Kidney epithelial cell (primary cell): ENCODE results near the gene PLD3. TPM values are rescaled to one million over a fixed set of nuclear protein-coding genes. Genes with fewer than 3 reads are reported as not detected.

Source experiments
- DNase-seq: peaks from one replicate; pipeline ENCODE4 v3.0.0-alpha.2; 2010; ENCODE audit warnings: low read depth
- H3K27me3 ChIP-seq: 2 replicates; pipeline ENCODE4 v1.6.0; 2011; ENCODE audit warnings: low read length; ENCODE audit not compliant: control insufficient read depth, insufficient read depth
- H3K36me3 ChIP-seq: 2 replicates; pipeline ENCODE4 v1.5.1; 2011; ENCODE audit warnings: low read length; ENCODE audit not compliant: control insufficient read depth, insufficient read depth
- H3K4me3 ChIP-seq: 2 replicates; pipeline ENCODE4 v1.5.1; 2011; ENCODE audit warnings: low read depth, mild to moderate bottlenecking, control low read depth, low read length
- CTCF ChIP-seq: IDR thresholded peaks from 2 replicates; pipeline ENCODE4 v1.5.1; 2011; ENCODE audit warnings: mild to moderate bottlenecking, moderate library complexity, low read length, control low read depth, inconsistent platforms; ENCODE audit not compliant: insufficient read depth, poor library complexity, severe bottlenecking
- total RNA-seq: library from RNA; depleted of rRNA; stranded (reverse); fragments of >200 nt; gene quantifications from 2 replicates; pipeline ENCODE4 v1.2.3, GENCODE V29; 2015

PLD3 gene
- total RNA-seq, 1 donor from 2014 or later, result 350 TPM

- no peaks in the 10 kb centered on the region for H3K36me3 ChIP-seq
- no peak for TF ChIP-seq CTCF
- H3K4me3 ChIP-seq, result no peak overlapping the region
- no peak for DNase-seq
- peaks cover 20% of the 10 kb centered on the region for H3K27me3 ChIP-seq
These were observed 47.5 kb downstream of the PLD3 start for GRCh38 chr19:40395956-40396355.

- H3K36me3 ChIP-seq, result no peaks in the 10 kb centered on the region
- TF ChIP-seq CTCF, result no peak
- DNase-seq, result no peak
- H3K4me3 ChIP-seq, result no peak overlapping the region
- peaks cover 20% of the 10 kb centered on the region for H3K27me3 ChIP-seq
These were observed 48.5 kb downstream of the PLD3 start for GRCh38 chr19:40396886-40397567.

- DNase-seq, result no peak
- peaks cover 20% of the 10 kb centered on the region for H3K27me3 ChIP-seq
- H3K36me3 ChIP-seq, result no peaks in the 10 kb centered on the region
- no peak overlapping the region for H3K4me3 ChIP-seq
- TF ChIP-seq CTCF, result no peak
These were observed 49.0 kb downstream of the PLD3 start for GRCh38 chr19:40397568-40397906.

GRCh38 chr19:40398417-40399131 lies 50.1 kb downstream of the PLD3 start:
- peak; percentile 19 for DNase-seq
- TF ChIP-seq CTCF, result no peak
- Histone ChIP-seq H3K27me3 (peaks cover 20% of the 10 kb centered on the region), H3K4me3 (no peak overlapping the region), H3K36me3 (no peaks in the 10 kb centered on the region)

- TF ChIP-seq CTCF, result no peak
- Histone ChIP-seq H3K27me3 (peaks cover 13% of the 10 kb centered on the region), H3K36me3 (no peaks in the 10 kb centered on the region), H3K4me3 (no peak overlapping the region)
- DNase-seq, result no peak
These were observed 52.1 kb downstream of the PLD3 start for GRCh38 chr19:40400559-40400958.
